ENCODE results near the gene NARS2.

The NARS2 gene

GRCh38 chr11:78438298-78438975, 136.2 kb downstream of the NARS2 start:
- DNase-seq (ENCODE audit: low read depth), result no peak
- H3K4me3 ChIP-seq (ENCODE audit: control insufficient read depth, low read depth, low read length), result no peak overlapping the region
- no peak for TF ChIP-seq CTCF (conservative IDR thresholded peaks at IDR 0.05; ENCODE audit: control insufficient read depth, insufficient read depth, low read depth, low read length)

GRCh38 chr11:78432956-78433355, 141.7 kb downstream of the NARS2 start:
- no peak for DNase-seq (ENCODE audit: low read depth)
- H3K4me3 ChIP-seq (ENCODE audit: control insufficient read depth, low read depth, low read length), result no peak overlapping the region
- no peak for TF ChIP-seq CTCF (conservative IDR thresholded peaks at IDR 0.05; ENCODE audit: control insufficient read depth, insufficient read depth, low read depth, low read length)

GRCh38 chr11:78432058-78432515, 142.6 kb downstream of the NARS2 start:
- DNase-seq (ENCODE audit: low read depth), result peak; percentile 39
- H3K4me3 ChIP-seq (ENCODE audit: control insufficient read depth, low read depth, low read length), result no peak overlapping the region
- TF ChIP-seq CTCF (conservative IDR thresholded peaks at IDR 0.05; ENCODE audit: control insufficient read depth, insufficient read depth, low read depth, low read length), result peak; percentile 46

GRCh38 chr11:78429660-78430059, 145.0 kb downstream of the NARS2 start:
- H3K4me3 ChIP-seq (ENCODE audit: control insufficient read depth, low read depth, low read length), result no peak overlapping the region
- DNase-seq (ENCODE audit: low read depth), result no peak
- TF ChIP-seq CTCF (conservative IDR thresholded peaks at IDR 0.05; ENCODE audit: control insufficient read depth, insufficient read depth, low read depth, low read length), result no peak

- no peak for TF ChIP-seq CTCF (conservative IDR thresholded peaks at IDR 0.05; ENCODE audit: control insufficient read depth, insufficient read depth, low read depth, low read length)
- DNase-seq (ENCODE audit: low read depth), result no peak
- no peak overlapping the region for H3K4me3 ChIP-seq (ENCODE audit: control insufficient read depth, low read depth, low read length)
Measured at GRCh38 chr11:78429209-78429608, 145.5 kb downstream of the NARS2 start.

GRCh38 chr11:78428773-78429172, 145.9 kb downstream of the NARS2 start:
- no peak for DNase-seq (ENCODE audit: low read depth)
- no peak for TF ChIP-seq CTCF (conservative IDR thresholded peaks at IDR 0.05; ENCODE audit: control insufficient read depth, insufficient read depth, low read depth, low read length)
- no peak overlapping the region for H3K4me3 ChIP-seq (ENCODE audit: control insufficient read depth, low read depth, low read length)

GRCh38 chr11:78428266-78428636, 146.4 kb downstream of the NARS2 start:
- H3K4me3 ChIP-seq (ENCODE audit: control insufficient read depth, low read depth, low read length), result no peak overlapping the region
- DNase-seq (ENCODE audit: low read depth), result no peak
- no peak for TF ChIP-seq CTCF (conservative IDR thresholded peaks at IDR 0.05; ENCODE audit: control insufficient read depth, insufficient read depth, low read depth, low read length)

Measured in fibroblast of mammary gland (primary cell).